HG03469 (cell line): ENCODE data around the gene PRKACG.
"Not testable (repeated sequence)": the region's sequence is repeated elsewhere in the genome, so short reads cannot be mapped to it uniquely, and the experiment has no call there.

ENCODE experiments used
- ATAC-seq: cut with Tn5 transposase; IDR thresholded peaks from one replicate; pipeline ENCODE4 v1.9.1; 2021; ENCODE audit warnings: mild to moderate bottlenecking, moderate library complexity, moderate number of reproducible peaks; ENCODE audit not compliant: unreplicated experiment

The PRKACG gene

GRCh38 chr9:69014013-69014412, at the start of gene PRKACG:
Gene PRKACG (minus strand): TSS chr9:69014113. CDS start chr9:69014092, 21 bp downstream.
- ATAC-seq, result no peak

GRCh38 chr9:69062195-69062594, 48.3 kb upstream of the PRKACG start:
- no peak for ATAC-seq

DNA sequence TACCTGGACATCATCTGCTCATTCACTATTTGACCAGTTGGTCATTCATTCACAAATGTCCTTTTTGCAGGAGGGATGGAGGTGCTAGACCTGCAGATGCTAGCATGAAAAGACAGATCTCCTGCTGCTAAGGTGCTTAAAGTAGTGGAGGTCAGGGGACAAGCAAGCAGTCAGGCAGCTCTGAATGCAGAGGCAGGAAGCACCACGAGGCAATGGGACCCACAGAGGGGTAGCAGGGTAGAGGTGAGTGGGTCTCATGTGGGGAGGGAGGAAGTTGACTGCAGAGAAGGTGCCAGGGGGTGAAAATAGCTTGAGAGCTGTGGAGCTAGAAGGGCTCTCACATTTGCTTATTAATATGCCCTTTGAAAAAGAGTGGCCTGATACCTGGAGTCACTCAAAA, 46.9 kb upstream of the PRKACG start:
- no peak for ATAC-seq

DNA sequence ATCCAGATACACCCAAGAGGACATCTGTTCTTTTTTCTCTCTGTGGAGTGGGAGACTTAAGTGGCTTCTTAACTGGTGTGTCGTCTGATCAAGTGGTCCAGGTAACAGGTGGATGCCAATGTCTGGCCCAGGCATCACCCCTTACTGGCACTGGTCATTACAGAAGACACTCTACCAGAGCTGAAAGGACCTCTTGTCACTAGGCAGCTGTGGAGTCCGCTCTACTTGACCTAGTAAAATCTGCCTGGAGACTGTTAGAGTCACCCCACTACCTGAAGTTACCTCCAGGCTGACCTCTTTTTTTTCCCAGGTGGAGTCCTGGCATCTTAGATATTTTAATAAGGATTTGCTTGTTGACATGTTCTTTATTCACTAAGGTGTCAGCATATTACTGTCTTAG, 44.2 kb upstream of the PRKACG start:
- no peak for ATAC-seq

DNA sequence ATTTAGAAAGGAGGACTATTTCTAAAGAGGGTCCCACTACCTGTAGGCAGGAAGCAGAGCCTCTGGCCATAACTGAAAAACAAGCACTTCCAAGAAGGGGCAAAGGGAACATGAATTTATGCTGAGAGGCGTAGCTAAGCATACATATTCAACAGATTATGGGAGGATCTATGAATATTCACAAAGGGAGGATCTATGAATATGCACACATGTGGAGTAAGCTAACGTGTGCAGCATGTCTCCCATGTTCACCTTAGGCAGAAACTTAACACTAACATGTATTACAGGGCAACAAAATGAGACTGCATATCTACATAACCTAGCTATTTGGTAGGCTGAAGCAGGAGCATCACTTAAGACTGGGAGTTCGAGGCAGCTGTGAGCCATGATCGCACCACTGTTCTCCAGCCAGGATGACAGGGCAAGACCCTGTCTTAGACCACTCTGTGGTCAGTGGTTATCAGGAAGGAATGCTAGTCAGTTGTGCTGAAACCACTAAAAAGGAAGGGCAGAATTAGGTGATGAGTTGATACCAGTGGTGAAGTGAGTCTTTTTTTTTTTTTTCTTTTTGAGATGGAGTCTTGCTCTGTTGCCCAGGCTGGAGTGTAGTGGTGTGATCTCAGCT, 42.4 kb upstream of the PRKACG start:
- ATAC-seq, result no peak

- ATAC-seq, result no peak
These were observed 41.1 kb upstream of the PRKACG start for GRCh38 chr9:69054989-69055388.

DNA sequence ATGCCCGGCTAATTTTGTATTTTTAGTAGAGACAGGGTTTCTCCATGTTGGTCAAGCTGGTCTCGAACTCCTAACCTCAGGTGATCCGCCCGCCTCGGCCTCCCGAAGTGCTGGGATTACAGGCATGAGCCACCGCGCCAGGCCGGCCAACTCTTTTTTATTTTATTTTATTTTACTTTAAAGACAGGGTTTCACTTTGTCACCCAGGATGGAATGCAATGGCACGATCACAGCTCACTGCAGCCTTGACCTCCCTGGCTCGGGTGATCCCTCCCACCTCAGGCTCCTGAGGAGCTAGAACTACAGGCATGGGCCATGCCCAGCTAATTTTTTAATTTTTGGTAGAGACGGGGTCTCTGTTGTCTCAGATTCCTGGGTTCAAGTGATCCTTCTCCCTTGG, 37.0 kb upstream of the PRKACG start:
- ATAC-seq, result not testable (repeated sequence)

- ATAC-seq, result no peak
These were observed 35.2 kb upstream of the PRKACG start for GRCh38 chr9:69049094-69049493.

GRCh38 chr9:69047371-69047770, 33.5 kb upstream of the PRKACG start:
- ATAC-seq, result no peak

DNA sequence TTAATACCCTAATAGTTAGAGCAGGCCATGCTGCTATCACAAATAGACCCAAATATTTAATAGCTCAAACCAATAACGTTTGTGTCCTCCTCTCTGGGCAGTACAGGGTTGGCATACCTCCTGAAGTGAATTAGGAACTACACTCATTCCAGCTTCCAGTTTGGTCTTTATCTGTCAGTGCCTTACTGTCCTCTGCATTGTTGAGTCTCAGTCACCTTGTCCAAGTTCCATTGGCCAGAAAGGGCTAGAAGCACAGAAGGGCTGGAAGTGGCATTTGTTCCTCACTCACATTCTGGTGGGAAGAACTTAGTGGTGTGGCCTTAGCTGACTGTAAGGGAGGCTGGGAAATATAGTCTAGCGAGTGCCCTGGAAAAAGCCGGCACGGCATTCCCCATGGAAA, 32.8 kb upstream of the PRKACG start:
- ATAC-seq, result no peak

DNA sequence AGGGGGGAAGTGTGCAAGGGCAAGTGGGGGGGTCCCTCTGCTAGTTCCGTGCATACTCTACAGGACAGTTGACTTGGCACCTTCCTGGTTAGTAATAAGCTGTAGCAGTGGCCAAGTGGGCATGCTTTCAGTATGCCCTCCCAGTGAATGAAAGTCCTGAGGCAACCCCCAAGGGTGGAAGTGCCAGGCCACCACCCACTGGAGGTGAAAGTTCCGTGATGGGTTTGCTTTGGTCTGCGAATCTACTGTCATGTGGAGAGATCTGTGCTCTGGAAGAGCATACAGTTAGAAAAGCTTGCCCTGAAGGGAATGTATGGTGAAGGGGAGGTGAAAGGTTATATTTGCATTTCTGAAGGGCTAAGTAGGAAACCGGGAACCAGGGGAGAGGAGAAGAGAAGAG, 31.9 kb upstream of the PRKACG start:
- ATAC-seq, result no peak

DNA sequence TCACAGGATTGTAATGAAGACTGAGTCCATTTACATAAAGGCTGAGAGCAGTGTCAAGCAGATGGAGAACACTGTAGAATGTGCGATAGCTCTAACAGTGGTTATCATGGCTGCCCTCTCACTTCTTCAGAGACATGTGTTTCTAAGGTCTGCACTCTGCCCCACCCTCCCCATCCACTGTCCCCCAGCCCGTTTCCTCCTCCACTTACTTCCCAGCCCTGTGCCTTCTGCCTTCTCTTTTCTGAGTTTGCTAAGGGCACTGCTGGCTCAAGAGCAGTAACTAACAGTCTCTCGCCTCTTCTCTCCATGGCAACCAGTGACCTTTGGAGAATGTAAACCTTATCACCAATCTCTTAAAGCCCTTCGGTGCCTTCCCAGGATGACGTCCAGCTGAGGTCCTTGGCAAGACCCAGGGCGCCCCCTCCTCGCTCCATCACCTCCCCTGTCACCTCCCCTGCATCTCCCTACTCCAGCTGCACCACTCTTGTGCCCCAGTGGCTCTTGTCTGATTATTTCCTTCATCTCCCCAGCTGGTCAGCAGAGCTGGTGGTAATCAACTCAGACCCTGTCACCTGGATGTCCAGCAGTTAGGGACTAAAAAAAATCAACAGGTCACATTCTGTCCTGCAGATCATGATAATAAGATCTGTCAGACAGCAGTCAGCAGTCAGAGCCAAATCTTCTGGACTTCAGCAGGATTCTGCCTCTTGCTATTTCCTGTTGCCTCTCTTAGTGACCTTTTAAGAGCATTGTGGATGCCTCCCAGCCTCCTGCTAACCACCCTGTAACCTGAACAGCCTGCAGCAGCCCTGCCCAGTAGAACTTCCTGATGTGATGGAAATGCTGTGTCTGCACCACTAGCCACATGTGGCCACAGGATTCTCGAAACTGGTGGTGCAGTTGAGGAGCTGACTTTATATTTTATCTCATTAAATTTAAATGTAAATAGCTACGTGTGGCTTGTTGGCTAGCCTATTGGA, 30.6 kb upstream of the PRKACG start:
- no peak for ATAC-seq

DNA sequence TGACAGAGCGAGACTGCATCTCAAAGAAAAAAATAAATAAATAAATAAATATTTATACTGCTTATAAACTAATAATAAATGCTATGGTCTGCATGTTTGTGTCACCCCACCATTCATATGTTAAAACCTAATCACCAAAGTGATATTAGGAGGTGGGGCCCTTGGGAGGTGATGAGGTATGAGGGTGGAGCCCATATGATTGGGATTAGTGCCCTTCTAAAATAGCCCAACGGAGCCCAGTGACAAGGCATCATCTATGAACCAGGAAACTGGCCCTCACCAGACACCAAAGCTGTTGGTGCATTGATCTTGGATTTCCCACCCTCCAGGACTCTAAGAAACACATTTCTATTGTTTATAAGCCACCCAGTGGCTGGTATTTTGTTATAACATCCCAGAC, 26.7 kb upstream of the PRKACG start:
- ATAC-seq, result no peak

DNA sequence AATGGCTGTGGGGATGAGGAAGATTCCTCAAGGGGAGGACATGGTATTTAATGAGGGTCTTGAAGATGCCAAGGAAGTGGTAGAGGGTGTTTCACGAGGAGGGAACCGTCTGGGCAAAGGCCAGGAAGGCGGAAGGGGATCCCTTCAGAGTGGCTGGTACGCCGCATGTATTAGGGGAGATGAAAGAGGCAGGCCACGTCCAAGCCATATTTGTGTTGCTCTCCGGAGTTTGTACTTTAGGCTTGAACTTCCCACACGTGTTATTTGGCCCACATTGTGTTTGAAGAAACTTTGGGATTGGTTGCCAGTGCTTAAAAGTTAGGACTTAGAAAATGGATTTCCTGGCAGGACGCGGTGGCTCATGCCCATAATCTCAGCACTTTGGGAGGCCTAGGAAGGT, 22.9 kb upstream of the PRKACG start:
- ATAC-seq, result no peak

GRCh38 chr9:69036309-69036708, 22.4 kb upstream of the PRKACG start:
- no peak for ATAC-seq

DNA sequence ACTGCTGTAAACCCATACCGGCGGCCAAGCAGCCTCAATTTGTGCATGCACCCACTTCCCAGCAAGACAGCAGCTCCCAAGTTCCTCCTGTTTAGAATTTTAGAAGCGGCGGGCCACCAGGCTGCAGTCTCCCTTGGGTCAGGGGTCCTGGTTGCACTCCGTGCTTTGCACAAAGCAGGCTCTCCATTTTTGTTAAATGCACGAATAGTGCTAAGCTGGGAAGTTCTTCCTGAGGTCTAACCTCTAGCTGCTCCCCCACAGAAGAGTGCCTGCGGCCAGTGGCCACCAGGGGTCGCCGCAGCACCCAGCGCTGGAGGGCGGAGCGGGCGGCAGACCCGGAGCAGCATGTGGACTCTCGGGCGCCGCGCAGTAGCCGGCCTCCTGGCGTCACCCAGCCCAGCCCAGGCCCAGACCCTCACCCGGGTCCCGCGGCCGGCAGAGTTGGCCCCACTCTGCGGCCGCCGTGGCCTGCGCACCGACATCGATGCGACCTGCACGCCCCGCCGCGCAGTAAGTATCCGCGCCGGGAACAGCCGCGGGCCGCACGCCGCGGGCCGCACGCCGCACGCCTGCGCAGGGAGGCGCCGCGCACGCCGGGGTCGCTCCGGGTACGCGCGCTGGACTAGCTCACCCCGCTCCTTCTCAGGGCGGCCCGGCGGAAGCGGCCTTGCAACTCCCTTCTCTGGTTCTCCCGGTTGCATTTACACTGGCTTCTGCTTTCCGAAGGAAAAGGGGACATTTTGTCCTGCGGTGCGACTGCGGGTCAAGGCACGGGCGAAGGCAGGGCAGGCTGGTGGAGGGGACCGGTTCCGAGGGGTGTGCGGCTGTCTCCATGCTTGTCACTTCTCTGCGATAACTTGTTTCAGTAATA, 21.8 kb upstream of the PRKACG start, which contains the start of gene FXN:
Gene FXN (plus strand): TSS at position 315 of the 871 bp plus-strand sequence. CDS start 31 bp downstream, at position 346.
- peak; percentile 88 for ATAC-seq

DNA sequence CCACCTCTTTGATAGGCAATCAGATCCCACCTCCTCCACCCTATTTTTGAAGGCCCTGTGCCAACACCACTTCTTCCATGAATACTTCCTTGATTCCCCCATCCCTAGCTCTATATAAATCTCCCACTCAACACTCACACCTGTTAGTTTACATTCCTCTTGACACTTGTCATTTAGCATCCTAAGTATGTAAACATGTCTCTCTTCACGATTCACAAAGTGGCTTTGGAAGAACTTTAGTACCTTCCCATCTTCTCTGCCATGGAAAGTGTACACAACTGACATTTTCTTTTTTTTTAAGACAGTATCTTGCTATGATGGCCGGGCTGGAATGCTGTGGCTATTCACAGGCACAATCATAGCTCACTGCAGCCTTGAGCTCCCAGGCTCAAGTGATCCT, 20.2 kb upstream of the PRKACG start:
- no peak for ATAC-seq

GRCh38 chr9:69030851-69031645, 17.1 kb upstream of the PRKACG start:
- no peak for ATAC-seq

DNA sequence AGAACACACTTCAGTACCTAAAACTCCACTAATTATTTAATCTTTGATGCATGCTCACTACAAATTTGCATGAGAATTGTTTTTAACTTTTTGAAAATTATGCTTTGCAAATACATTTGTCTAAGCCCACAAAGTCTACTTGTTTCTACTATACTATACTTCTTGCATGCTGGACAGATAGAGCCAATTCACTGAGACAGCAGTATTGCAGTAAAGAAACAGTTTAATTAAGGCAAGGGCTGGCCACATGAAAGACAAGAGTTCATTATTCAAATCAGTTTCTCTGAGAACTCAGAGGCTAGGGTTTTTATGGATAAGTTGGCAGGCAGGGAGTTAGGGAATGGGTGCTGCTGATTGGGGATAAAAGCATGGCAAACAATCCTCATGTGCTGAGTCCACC, 15.6 kb upstream of the PRKACG start:
- ATAC-seq, result no peak

DNA sequence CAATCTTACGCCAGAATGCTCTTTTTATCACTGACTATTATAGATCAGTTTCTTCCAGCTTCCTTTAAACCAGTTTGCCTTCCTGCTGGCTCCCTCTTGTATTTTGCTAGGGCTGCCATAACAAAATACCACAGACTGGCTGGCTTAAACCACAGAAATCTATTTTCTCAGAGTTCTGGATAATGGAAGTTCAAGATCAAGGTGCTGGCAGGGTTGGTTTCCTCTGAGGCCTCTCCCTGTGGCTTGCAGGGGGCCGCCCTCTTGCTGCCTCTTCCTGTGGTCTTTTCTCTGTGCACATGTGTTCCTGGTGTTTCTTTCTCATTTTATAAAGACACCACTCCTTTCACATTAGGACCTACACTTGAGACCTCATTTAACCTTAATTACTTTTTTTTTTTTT, 14.8 kb upstream of the PRKACG start:
- ATAC-seq, result no peak
